B cell (primary cell): Measurements from ENCODE around the gene WNT9A. TPM values are rescaled to one million over a fixed set of nuclear protein-coding genes. Genes with fewer than 3 reads are reported as not detected.

Experiments used
- ATAC-seq: fragments of 200-7000 bp; cut with Tn5 transposase; one replicate; pipeline ENCODE4 v1.10.0; 2021; ENCODE audit warnings: low read depth, mild to moderate bottlenecking, moderate number of reproducible peaks, moderate library complexity
- CTCF ChIA-PET: fragments of 350-600 bp; sonication (Branson Sonifier 250); formaldehyde crosslinking; loops from one replicate; lab custom pipeline; 2021; ENCODE audit warnings: antibody characterized with exemption, inconsistent platforms; lab: Charles Lee
- POLR2A ChIA-PET: fragments of 350-600 bp; sonication (Branson Sonifier 250); formaldehyde crosslinking; loops from one replicate; lab custom pipeline; 2021; ENCODE audit warnings: antibody characterized with exemption; lab: Charles Lee
- DNase-seq: peaks from one replicate; pipeline ENCODE4 v3.0.0; 2013
- H2AFZ ChIP-seq: 2 replicates; pipeline ENCODE4 v1.6.1; 2012; ENCODE audit warnings: mild to moderate bottlenecking, low read depth, low read length; ENCODE audit not compliant: insufficient read depth, poor library complexity, severe bottlenecking
- H3K27ac ChIP-seq, 2 donors: 1 replicate in 1 of 2; 2 replicates in 1 of 2; pipeline ENCODE4 v1.5.1; 2012 to 2013; ENCODE audit warnings: low read length in 2 of 2, mild to moderate bottlenecking in 2 of 2, moderate library complexity in 1 of 2
- H3K27me3 ChIP-seq, 4 experiments: fragments of 200-600 bp in 1 of 4; sonication (generic) in 1 of 4; replicated peaks in 1 of 4; 1 replicate in 2 of 4; 2 replicates in 2 of 4; pipeline versions ENCODE4 v1.6.1 to v1.7.0; 2013 to 2016; ENCODE audit warnings: low read length in 3 of 4, mild to moderate bottlenecking in 2 of 4, mixed read lengths in 1 of 4, moderate library complexity in 1 of 4; ENCODE audit not compliant: insufficient read depth in 4 of 4, control insufficient read depth in 3 of 4; ENCODE audit errors: control extremely low read depth in 1 of 4
- H3K36me3 ChIP-seq, 2 experiments: replicated peaks in 1 of 2; 1 replicate in 1 of 2; 2 replicates in 1 of 2; pipeline versions ENCODE4 v1.6.1 to v1.7.1; 2013; ENCODE audit warnings: low read length in 1 of 2; ENCODE audit not compliant: insufficient read depth in 2 of 2, control insufficient read depth in 1 of 2; ENCODE audit errors: control extremely low read depth in 1 of 2, extremely low read depth in 1 of 2
- H3K4me1 ChIP-seq, 2 donors: fragments of 200-600 bp in 1 of 2; sonication (generic) in 1 of 2; 1 replicate in 1 of 2; 2 replicates in 1 of 2; pipeline versions ENCODE4 v1.5.1 to v1.6.1; 2013 to 2017; ENCODE audit warnings: low read length in 2 of 2; ENCODE audit not compliant: control insufficient read depth in 2 of 2, insufficient read depth in 2 of 2
- H3K4me2 ChIP-seq: replicated peaks from 2 replicates; pipeline ENCODE3; 2012; ENCODE audit warnings: mild to moderate bottlenecking, low read depth, low read length; ENCODE audit not compliant: poor library complexity, severe bottlenecking
- H3K4me3 ChIP-seq, 5 experiments: fragments of 200-600 bp in 1 of 5; sonication (generic) in 1 of 5; 1 replicate in 3 of 5; 2 replicates in 2 of 5; pipeline versions ENCODE4 v1.5.1 to v1.7.0; 2011 to 2016; ENCODE audit warnings: low read length in 4 of 5, mild to moderate bottlenecking in 4 of 5, low read depth in 2 of 5, control low read depth in 1 of 5, moderate library complexity in 1 of 5; ENCODE audit not compliant: insufficient read depth in 1 of 5; ENCODE audit errors: control extremely low read depth in 1 of 5, extremely low read depth in 1 of 5
- H3K79me2 ChIP-seq: fragments of 200-600 bp; sonication (generic); one replicate; pipeline ENCODE4 v1.6.0; 2016; ENCODE audit warnings: low read length; ENCODE audit not compliant: control insufficient read depth, insufficient read depth
- H3K9ac ChIP-seq: fragments of 200-600 bp; sonication (generic); 2 replicates; pipeline ENCODE4 v1.6.1; 2017; ENCODE audit warnings: mild to moderate bottlenecking, low read length, moderate library complexity
- H3K9me3 ChIP-seq, 3 donors: one replicate each; pipeline versions ENCODE4 v1.6.1 to v1.7.1; 2013; ENCODE audit warnings: low read length in 2 of 3; ENCODE audit not compliant: control insufficient read depth in 2 of 3, insufficient read depth in 1 of 3; ENCODE audit errors: control extremely low read depth in 1 of 3
- H4K20me1 ChIP-seq: 2 replicates; pipeline ENCODE4 v1.6.0; 2012; ENCODE audit warnings: mild to moderate bottlenecking, low read length; ENCODE audit not compliant: insufficient read depth, control insufficient read depth, poor library complexity, severe bottlenecking
- H3K27ac Mint-ChIP-seq: one replicate; pipeline ENCODE4 v1.8.0; 2021; ENCODE audit warnings: mixed read lengths
- H3K27me3 Mint-ChIP-seq: one replicate; pipeline ENCODE4 v1.8.0; 2021; ENCODE audit warnings: mixed read lengths
- H3K4me1 Mint-ChIP-seq: one replicate; pipeline ENCODE4 v1.8.0; 2021; ENCODE audit warnings: mixed read lengths
- H3K4me3 Mint-ChIP-seq: one replicate; pipeline ENCODE4 v1.8.0; 2021; ENCODE audit warnings: mixed read lengths
- H3K9me3 Mint-ChIP-seq: one replicate; pipeline ENCODE4 v1.8.0; 2022; ENCODE audit warnings: mixed read lengths; ENCODE audit not compliant: insufficient read depth
- EZH2 ChIP-seq: IDR thresholded peaks from 2 replicates; pipeline ENCODE4 v1.6.1; 2012; ENCODE audit warnings: borderline replicate concordance, low read depth, mild to moderate bottlenecking, moderate library complexity, low read length; ENCODE audit not compliant: insufficient read depth, poor library complexity, severe bottlenecking
- WGBS: methylation state at CpG from one replicate; pipeline ENCODE4 v1.1.5; 2013; ENCODE audit warnings: missing lambda C conversion rate; ENCODE audit not compliant: insufficient coverage; 5-methylcytosine and 5-hydroxymethylcytosine counted together
- intact Hi-C: fragments of 100-400 bp; cut with micrococcal nuclease; formaldehyde crosslinking; loops from one replicate; pipeline ENCODE4 v1.10.0; 2022
- polyA plus RNA-seq: library from polyadenylated mRNA; depleted of rRNA; stranded (reverse); fragments of >200 nt; gene quantifications from 2 replicates; pipeline ENCODE4 v1.2.3, GENCODE V29; 2012
- total RNA-seq, 2 donors: library from RNA; stranded (reverse); fragments of 120-200 nt in 1 of 2; gene quantifications; 1 replicate in 1 of 2; 2 replicates in 1 of 2; pipeline versions ENCODE4 v1.2.3 to v1.2.4, GENCODE V29; 2013 to 2022
- TF ChIP-seq, protein P1 (sequence below): fragments of 200-600 bp; IDR thresholded peaks from one replicate; pipeline ENCODE4 v1.8.0; 2022; ENCODE audit warnings: antibody characterized with exemption, mild to moderate bottlenecking

The WNT9A gene
- total and polyA plus RNA-seq, 2 donors (not counting 1 experiment from before 2014, with no cell fraction given): 0.04 TPM; not detected in 1

DNA sequence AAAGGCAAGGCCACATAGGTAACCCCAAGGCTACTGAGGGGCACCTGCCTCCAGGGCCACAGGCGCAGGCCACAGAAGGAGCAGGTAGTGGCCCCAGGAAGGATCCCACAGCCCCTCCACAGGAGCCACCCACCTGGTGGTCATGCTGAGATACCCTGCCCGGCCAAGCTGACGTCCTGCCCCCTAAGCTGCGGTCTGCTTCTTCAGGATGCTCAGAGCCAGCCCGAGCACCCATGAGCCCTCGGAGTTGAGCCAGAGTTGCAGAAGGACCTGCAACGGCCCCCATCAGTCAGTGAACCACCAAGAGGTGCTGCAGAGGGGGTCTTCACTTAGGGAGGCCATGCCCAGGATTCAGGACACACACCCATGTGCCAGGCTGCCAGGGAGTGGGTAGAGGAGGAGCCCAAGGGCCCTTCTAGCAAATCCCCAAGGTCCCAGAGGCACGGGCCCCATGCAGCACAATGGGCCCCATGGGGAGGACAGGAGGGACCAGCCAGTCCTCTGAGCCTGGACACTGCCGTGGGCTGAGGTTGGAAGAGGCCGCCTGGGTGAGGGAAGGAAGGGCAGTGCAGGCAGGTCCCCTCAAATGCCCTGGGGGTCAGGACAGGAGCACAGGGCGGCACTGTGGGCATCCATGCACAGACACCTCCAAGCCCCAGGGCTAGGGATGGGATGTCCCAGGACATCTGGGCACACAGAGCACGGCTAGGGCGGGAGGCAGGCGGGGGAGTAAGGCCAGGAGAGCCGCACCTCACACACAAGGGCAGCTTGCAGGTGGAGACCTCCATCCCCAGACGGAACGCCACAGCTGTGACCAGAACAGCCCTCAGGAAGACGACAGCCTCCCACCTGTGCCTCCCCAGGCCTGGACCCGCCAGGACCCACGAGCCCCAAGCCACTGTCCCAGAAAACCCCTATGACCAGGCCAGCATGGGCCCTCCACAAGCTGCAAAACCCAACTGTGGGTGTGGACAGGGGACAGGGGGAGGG, 20.5 kb downstream of the WNT9A start:
- no peak overlapping the region for H3K9ac ChIP-seq
- Mint-ChIP-seq H3K27ac (no peak overlapping the region), H3K27me3 (no peaks in the 10 kb centered on the region), H3K4me1 (no peaks in the 10 kb centered on the region), H3K4me3 (no peak overlapping the region), H3K9me3 (no peaks in the 10 kb centered on the region)
- no peak overlapping the region for H3K4me3 ChIP-seq
- no peaks in the 10 kb centered on the region for H4K20me1 ChIP-seq
- no peaks in the 10 kb centered on the region for H3K36me3 ChIP-seq
- H3K4me1 ChIP-seq: no peaks in the 10 kb centered on the region
- POLR2A ChIA-PET: no interaction called here
- intact Hi-C loops: no loop called here
- ATAC-seq (no peak), DNase-seq (no peak)
- no peaks in the 10 kb centered on the region for H3K79me2 ChIP-seq
- no peak overlapping the region for H3K4me2 ChIP-seq
- no peak overlapping the region for H2AFZ ChIP-seq
- H3K27ac ChIP-seq: no peak overlapping the region
- CTCF ChIA-PET: no interaction called here
- no peaks in the 10 kb centered on the region for H3K27me3 ChIP-seq
- 84% methylated on average over 18 of the region's 20 CpGs for WGBS
- TF ChIP-seq, protein P1, sequence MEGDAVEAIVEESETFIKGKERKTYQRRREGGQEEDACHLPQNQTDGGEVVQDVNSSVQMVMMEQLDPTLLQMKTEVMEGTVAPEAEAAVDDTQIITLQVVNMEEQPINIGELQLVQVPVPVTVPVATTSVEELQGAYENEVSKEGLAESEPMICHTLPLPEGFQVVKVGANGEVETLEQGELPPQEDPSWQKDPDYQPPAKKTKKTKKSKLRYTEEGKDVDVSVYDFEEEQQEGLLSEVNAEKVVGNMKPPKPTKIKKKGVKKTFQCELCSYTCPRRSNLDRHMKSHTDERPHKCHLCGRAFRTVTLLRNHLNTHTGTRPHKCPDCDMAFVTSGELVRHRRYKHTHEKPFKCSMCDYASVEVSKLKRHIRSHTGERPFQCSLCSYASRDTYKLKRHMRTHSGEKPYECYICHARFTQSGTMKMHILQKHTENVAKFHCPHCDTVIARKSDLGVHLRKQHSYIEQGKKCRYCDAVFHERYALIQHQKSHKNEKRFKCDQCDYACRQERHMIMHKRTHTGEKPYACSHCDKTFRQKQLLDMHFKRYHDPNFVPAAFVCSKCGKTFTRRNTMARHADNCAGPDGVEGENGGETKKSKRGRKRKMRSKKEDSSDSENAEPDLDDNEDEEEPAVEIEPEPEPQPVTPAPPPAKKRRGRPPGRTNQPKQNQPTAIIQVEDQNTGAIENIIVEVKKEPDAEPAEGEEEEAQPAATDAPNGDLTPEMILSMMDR: no peak
- TF ChIP-seq EZH2: no peak
- no peaks in the 10 kb centered on the region for H3K9me3 ChIP-seq

DNA sequence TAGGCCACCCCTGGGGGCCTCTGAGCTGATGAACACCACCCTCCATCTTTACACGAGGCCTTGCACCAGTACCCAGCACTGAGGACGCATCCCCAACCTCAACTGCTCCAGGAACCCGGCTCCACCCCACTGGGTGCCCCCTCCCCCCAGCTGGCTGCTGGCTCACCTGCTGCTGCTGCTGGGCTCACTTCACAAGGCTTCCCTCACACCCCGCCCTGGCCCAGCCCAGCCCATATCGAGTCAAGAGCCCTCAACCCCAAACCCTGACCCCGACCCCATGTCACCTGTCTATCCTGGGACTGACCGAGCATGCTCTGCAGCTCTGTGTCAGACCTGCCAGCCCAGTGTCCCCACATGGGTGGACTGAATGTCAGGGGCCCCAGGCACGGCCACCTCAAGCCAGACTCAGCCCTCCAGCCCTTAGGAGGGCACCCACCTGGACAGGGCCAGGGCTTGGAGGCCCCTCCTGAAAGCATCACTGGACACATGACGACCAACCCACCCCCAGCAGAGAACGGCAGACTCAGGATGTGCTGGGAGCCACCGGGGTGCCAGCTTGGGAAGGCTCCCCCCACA, 21.4 kb downstream of the WNT9A start:
- Histone ChIP-seq H3K9me3 (no peaks in the 10 kb centered on the region), H3K4me3 (no peak overlapping the region), H2AFZ (no peak overlapping the region), H3K9ac (no peak overlapping the region), H3K36me3 (no peaks in the 10 kb centered on the region), H3K4me1 (no peaks in the 10 kb centered on the region), H3K79me2 (no peaks in the 10 kb centered on the region), H3K27me3 (no peaks in the 10 kb centered on the region), H3K4me2 (no peak overlapping the region), H3K27ac (no peak overlapping the region), H4K20me1 (no peaks in the 10 kb centered on the region)
- DNase-seq: no peak
- CTCF ChIA-PET: no interaction called here
- POLR2A ChIA-PET: no interaction called here
- ATAC-seq: no peak
- H3K4me3 Mint-ChIP-seq: no peak overlapping the region
- no peaks in the 10 kb centered on the region for H3K4me1 Mint-ChIP-seq
- TF ChIP-seq EZH2: no peak
- TF ChIP-seq, protein P1: no peak
- no peaks in the 10 kb centered on the region for H3K27me3 Mint-ChIP-seq
- H3K27ac Mint-ChIP-seq: no peak overlapping the region
- intact Hi-C loops: no loop called here
- no peaks in the 10 kb centered on the region for H3K9me3 Mint-ChIP-seq
- WGBS: 83% methylated on average over 10 of the region's 11 CpGs
